Endometrium (tissue), 2 donors: Measurements from ENCODE around the gene TIMM44.
"Not testable (repeated sequence)": the region's sequence is repeated elsewhere in the genome, so short reads cannot be mapped to it uniquely, and the experiment has no call there.

ENCODE experiments used
- FAIRE-seq: peaks from 2 replicates; lab custom pipeline; 2012; peaks lifted over from hg19 to GRCh38; lab: Jason Lieb, UNC
- donor health status: control.
- donor health status: control.

TIMM44 gene

DNA sequence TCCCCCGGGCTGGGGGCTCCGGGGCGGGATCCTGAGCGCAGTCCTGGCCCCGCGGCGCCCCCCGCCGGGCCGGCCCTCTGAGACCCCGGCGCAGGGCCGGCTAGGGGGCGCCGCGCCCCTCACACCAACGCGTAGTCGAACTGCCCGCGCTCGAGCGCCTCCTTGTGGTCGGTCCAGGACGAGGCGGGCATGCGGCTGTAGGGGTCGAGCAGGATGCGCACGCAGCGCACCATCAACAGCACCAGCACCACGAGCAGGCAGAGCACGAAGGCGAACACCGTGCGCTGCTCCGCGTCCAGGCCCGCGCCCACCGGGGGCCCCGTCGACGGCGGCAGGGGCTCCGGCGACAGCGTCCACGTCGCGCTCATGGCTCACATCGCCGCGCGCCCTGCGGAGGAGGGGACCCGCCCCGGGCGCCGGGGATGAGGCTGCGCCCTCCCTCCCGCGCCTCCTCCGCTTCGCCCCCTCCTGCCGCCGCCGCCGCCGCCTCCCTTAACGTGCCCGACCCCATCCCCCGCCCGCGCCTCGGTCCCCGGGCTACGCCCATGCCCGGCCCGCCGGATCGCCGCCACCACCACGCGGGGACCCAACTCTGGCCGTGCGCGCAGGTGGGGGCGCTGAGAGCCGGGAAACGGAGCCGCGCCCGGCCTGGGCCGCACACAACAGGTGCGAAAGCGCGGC, 18.2 kb downstream of the TIMM44 start:
- no peak for FAIRE-seq

DNA sequence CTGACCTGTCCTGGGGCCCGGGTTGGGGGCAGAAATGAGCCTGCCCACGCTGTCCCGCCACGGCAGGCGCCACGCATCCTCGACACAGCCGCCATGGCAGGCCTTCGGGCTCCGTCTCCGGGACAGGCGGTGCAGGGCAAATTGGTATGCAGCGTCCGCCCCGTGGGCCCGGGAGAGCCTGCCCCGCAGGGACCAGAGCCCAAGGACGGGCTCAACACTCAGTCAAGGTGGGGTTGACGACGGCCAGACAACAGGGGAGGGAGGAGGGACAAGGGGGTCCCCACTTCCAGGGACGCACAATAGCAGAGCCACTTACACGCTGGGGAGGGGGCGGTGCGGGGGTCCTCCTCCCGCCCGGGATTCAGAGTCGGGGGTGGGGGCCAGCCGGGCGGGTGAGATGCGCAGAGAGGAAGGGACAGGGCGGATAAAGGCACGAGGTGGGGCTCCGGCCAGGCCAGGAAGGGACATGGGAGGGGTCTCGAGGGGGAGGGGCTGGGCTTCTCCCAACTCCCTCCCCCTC, 18.8 kb downstream of the TIMM44 start:
- no peak for FAIRE-seq

DNA sequence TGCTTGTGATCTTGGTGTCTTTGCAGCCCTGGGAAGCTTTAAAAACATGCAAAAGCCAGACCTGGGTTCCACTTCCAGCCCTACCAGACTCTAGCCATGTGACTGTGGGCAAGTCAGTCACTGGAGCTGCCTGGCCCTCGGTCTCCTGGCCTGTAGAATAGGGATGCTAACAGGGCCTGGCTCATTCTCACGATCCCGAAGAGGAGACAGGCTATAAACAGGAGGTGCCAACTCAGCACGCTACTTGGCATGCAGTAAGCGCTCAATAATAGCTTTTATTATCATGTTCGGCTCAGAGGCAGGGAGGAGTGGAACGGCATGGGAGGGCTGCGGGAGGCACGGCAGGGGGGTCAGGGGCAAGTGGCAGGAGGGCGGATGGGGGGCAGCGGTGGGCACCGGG, 19.2 kb downstream of the TIMM44 start:
- FAIRE-seq = no peak

DNA sequence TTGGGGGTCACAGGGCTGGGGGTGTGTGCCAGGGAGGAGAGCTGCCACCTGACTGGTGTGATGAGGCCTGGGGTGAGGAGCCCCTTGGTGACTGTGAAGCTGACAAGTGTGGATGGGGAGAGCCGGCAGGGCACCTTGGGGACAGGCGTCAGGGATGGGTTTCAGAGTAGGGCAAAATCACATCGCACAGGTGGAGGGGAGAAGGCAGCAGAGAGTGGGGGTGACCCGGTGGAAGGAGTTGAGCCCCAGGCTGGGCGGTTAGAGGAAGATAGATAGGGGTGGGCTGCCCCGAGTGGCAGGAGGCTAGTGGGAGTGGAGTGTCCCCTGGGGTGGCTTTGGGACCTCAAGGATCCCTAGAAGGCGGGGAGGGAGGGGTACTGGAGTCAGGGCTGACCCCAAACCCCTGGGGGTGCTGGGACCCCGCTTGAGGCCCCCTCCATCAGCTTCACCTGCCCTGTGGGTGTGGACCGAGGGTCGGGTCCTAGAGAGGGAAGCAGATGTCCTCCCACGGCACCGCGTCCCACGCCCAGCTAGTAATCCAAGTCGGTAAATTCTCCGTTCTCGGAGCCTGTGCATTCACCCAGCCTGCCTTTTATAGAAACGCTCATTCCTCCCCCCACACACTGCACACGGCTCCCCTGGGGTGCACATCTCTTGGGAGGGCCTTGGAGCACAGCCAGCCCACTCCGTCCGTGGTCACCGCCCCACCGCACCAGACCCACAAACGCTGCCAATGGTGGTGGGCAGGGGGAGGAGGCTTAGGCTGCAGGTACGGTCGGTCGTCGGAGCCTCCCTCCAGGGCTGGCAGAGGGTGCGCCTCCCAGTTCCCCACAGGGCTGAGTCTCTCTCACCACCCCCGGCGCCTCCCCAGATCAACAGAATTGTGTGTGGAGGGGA, 19.9 kb downstream of the TIMM44 start:
- FAIRE-seq = no peak

GRCh38 chr19:7922836-7923195, 20.6 kb downstream of the TIMM44 start:
- no peak for FAIRE-seq

DNA sequence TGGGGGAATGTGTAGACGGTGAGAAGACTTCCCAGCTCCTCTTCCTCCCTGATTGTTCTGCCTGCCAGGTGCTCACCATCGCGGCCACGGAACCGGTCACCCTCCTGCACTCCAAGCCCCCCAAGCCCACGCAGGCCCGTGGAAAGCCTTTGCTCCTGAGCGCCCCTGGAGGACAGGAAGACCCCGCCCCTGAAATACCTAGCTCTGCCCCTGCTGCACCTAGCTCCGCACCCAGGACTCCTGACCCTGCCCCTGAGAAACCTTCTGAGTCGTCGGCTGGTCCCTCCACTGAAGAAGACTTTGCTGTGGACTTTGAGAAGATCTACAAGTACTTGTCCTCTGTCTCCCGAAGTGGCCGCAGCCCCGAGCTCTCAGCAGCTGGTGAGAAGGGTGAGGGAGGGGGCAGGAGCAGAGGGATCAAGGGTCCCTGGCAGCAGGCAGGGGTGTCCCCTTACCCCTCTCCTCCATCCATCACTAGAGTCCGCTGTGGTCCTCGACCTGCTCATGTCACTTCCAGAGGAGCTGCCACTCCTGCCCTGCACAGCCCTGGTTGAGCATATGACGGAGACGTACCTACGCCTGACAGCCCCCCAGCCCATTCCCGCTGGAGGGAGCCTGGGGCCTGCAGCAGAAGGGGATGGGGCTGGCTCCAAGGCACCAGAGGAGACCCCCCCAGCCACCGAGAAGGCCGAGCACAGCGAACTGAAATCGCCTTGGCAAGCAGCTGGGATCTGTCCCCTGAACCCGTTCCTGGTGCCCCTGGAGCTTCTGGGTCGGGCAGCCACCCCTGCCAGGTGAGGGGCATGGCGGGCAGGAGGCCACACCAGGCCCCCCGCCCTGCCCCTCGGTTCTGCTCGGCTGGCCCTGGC, 21.3 kb downstream of the TIMM44 start:
- no peak for FAIRE-seq

DNA sequence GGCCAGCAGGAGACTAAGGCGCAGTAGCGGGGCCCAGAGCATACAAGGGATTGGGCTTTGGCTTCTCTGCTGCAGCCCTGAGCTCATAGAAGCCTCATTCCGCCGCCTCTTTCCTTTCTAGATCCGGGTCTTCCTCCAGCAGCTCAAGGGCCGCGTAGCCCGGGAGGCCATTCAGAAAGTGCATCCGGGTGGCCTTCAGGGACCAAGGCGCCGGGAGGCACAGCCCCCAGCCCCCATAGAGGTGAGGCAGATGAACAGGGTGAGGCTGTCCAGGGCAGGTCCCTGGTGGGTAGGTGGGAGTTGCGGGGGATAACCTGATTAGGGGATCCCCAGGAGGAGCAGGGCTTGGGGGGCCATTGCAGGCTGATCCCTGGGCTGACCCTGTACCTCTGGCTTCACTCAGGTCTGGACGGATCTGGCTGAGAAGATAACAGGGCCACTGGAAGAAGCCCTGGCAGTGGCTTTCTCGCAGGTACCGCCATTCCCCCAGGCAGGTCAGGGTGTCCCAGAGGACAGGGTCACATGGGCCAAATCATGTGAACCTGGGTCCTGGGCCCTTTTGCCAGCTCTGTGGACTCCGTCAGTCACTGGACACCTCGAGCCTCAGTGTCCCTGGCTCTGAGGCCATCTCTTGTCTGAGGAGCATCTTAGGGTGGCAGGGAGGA, 22.0 kb downstream of the TIMM44 start:
- no peak for FAIRE-seq

- no peak for FAIRE-seq
Measured at GRCh38 chr19:7920519-7921301, 22.8 kb downstream of the TIMM44 start.

DNA sequence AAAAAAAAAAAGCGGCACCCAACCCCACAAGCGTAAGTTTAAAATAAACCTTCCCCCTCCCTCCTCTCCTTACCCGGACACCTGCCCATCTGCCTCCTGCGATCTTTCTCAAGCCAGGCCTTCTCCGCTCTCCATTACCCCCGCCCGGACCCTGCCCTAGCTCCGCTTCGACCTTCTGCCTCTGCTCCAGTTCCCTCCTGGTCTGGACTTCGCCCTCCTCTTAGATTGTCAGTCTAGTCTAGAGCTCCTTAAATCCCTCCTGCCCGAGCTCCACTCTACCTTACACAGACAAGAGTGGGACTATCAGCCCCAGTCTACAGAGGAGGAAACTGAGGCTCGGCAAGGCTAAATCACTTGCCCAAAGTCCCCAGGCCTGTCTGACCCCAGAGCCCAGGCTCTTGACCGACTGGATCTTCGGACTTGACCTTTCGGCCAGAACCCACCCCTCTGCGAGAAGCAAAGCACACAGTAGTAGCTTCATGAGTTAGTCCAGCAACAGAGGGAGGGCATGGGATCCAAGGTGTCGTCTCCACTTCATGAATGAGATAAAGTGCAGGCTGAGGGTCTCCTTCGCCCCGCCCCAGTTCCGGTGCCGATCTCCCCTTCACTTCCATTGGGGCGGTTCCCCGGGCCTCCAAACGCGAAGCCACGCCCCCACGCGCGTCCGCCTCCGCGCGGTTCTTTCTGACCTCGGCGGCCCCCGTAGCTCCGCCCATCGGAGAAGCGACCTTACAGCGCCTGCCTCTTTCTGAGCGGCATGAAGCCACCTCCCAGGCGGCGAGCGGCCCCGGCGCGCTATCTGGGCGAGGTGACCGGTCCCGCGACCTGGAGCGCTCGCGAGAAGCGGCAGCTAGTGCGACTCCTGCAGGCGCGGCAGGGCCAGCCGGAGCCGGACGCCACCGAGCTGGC, 23.6 kb downstream of the TIMM44 start, which contains the start of gene SNAPC2:
Gene SNAPC2, plus strand, starts transcription at position 729 of the 909 bp plus-strand sequence. Its CDS starts 29 bp downstream, at position 758.
- peak; percentile 46 for FAIRE-seq

GRCh38 chr19:7918615-7919421, 24.6 kb downstream of the TIMM44 start:
- FAIRE-seq = no peak

GRCh38 chr19:7918062-7918614, 25.3 kb downstream of the TIMM44 start:
- not testable (repeated sequence) for FAIRE-seq

- FAIRE-seq = no peak
Measured at GRCh38 chr19:7917267-7918061, 26.0 kb downstream of the TIMM44 start.

DNA sequence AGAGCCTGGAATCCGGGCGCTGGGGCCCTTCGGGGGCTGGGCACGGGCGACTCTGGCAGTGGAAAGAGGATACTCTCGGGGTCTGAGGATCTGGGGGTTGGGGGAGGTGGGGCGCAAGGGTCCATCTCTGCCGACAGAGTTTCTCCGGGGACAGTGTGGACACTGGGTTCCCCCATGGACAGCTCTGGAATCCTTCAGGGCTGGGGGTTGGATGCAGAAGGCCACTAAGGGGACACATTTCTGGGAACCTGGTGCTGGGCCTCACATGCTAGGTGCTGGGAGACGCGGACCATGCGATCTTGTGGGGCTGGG, 26.6 kb downstream of the TIMM44 start:
- no peak for FAIRE-seq

GRCh38 chr19:7916103-7916954, 27.1 kb downstream of the TIMM44 start:
- no peak for FAIRE-seq

DNA sequence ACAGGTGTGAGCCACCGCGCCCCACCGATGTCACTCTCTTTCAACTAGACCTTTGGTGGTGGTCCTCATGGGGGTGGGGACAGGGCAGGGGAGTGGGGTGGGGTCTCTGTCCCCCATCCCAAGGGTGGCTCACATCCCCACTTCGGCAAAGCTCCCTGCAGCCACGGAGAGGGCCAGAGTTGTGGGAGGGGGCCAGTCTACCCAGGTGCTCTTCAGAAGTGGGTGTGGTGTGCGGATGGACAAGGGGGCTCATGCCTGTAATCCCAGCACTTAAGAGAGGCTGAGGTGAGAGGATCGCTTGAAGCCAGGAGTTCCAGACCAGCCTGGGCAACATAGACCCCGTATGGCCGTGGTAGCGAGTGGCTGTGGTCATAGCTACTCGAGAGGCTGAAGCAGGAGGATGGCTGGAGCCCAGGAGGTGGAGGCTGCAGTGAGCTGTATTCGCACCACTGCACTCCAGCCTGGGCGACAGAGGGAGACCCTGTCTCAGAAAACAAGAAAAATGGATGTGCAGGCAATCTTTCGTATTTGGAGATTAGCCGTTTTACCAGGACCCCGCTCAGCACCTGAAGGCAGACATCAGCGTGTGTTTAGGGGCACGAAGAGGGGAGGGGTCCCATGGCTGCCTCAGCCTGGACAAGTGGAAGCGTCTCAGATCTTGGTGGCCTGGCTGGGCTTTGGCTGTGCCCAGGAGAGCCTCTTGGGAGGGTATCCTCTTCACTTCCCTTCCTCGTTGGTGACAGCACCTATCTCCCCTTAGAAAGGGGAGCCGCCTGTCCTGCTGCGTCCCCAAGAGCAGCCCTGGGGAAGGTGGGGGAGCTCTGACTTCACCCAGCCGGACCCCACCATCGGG, 28.0 kb downstream of the TIMM44 start:
- FAIRE-seq = no peak

DNA sequence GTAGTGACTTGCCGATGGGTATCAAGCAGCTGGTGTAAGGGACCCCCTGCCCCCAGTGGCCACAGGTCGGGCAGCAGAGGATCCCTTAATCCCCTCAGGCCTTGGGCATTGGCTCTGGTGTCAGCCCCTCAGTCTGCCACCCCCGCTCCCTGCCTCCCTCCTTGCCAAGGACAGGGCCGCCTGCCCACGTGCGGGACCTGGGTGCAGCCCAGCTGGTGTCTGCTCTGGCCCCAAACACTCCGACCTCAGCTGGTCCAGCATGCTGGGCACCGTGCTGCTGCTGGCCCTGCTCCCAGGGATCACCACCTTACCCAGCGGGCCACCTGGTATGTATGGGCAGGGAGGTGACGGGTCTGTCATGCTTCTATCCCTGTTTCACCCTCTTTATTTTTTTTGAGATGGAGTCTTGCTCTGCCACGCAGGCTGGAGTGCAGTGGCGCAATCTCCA, 28.8 kb downstream of the TIMM44 start, which contains the start of gene TGFBR3L:
Gene TGFBR3L, plus strand, starts transcription at position 233 of the 448 bp plus-strand sequence.
- no peak for FAIRE-seq
